AG08395 (cell line): ENCODE measurements around the gene TRIM38.
"Not testable (repeated sequence)": the region's sequence is repeated elsewhere in the genome, so short reads cannot be mapped to it uniquely, and the experiment has no call there.

Source experiments
- DNase-seq: peaks from one replicate; pipeline ENCODE4 v3.0.0; 2012; ENCODE audit warnings: mixed read lengths, low spot score

The TRIM38 gene

GRCh38 chr6:25942561-25943147 lies 19.9 kb upstream of the TRIM38 start:
- peak; percentile 25 for DNase-seq

- no peak for DNase-seq
These were observed 18.7 kb upstream of the TRIM38 start for GRCh38 chr6:25943887-25944286.

- DNase-seq, result no peak
These were observed 17.7 kb upstream of the TRIM38 start for GRCh38 chr6:25944688-25945574.

- DNase-seq, result not testable (repeated sequence)
These were observed 16.9 kb upstream of the TRIM38 start for GRCh38 chr6:25945738-25946137.

- no peak for DNase-seq
These were observed 16.0 kb upstream of the TRIM38 start for GRCh38 chr6:25946631-25947030.

GRCh38 chr6:25947492-25947891 lies 15.1 kb upstream of the TRIM38 start:
- not testable (repeated sequence) for DNase-seq

GRCh38 chr6:25949695-25950094 lies 12.9 kb upstream of the TRIM38 start:
- DNase-seq, result no peak

- no peak for DNase-seq
These were observed 12.3 kb upstream of the TRIM38 start for GRCh38 chr6:25950297-25950696.

- no peak for DNase-seq
These were observed 11.1 kb upstream of the TRIM38 start for GRCh38 chr6:25951296-25952032.

- DNase-seq, result no peak
These were observed 10.1 kb upstream of the TRIM38 start for GRCh38 chr6:25952535-25952934.

- DNase-seq, result no peak
These were observed 8.9 kb upstream of the TRIM38 start for GRCh38 chr6:25953733-25954132.

- no peak for DNase-seq
These were observed 7.8 kb upstream of the TRIM38 start for GRCh38 chr6:25954756-25955155.

- no peak for DNase-seq
These were observed 6.4 kb upstream of the TRIM38 start for GRCh38 chr6:25956226-25956625.

- no peak for DNase-seq
These were observed 3.9 kb upstream of the TRIM38 start for GRCh38 chr6:25958700-25959162.

- peak; percentile 20 for DNase-seq
These were observed 2.6 kb upstream of the TRIM38 start for GRCh38 chr6:25959890-25960536.

GRCh38 chr6:25960734-25961133 lies 1.9 kb upstream of the TRIM38 start:
- DNase-seq, result no peak

- no peak for DNase-seq
These were observed 918 bp upstream of the TRIM38 start for GRCh38 chr6:25961619-25962148.

- peak; percentile 14 for DNase-seq
These were observed 973 bp downstream of the TRIM38 start for GRCh38 chr6:25963426-25964123.

- no peak for DNase-seq
These were observed 2.5 kb downstream of the TRIM38 start for GRCh38 chr6:25965058-25965457.

- DNase-seq, result no peak
These were observed 4.1 kb downstream of the TRIM38 start for GRCh38 chr6:25966711-25967110.

GRCh38 chr6:25968769-25969168 lies 6.2 kb downstream of the TRIM38 start:
- peak; percentile 25 for DNase-seq
